HG03354 (cell line): ENCODE measurements around the gene RPS6KA2.

Experiments
- ATAC-seq: cut with Tn5 transposase; IDR thresholded peaks from one replicate; pipeline ENCODE4 v1.9.1; 2021; ENCODE audit warnings: mild to moderate bottlenecking; ENCODE audit not compliant: unreplicated experiment, poor library complexity, severe bottlenecking

Gene RPS6KA2

DNA sequence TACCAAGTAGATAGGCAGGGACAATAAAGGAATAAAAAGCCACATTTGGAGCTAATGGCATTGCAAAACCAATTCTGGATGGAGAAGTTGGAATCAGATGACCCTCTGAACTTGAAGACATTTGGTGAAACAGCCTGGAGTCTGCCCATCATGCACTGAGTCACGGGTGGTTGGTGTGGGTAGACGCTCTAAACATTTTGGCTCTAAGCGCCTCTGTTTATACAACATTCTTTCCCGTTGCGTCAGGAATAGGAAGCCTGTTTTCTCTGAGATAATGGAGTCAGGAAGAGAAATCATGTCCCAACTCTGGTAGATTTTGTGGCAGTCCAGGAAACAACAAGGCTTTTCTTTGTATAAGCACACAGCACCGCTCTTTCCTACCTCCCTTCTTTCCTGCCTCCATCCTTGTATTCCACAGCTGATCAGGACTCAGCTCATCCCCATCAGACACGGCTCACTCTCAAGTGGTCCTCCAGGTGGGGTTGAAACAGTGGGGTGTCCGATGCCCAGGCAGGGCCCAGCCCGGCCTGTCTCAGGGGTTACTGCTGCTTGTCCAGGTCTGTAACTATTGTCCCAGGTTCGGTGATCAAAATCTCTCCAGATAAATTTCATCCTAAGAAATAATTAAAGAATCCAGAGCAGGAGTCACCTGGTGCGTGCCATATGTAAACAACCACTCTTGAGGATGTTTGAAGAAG, 28.5 kb downstream of the RPS6KA2 start:
- ATAC-seq: no peak

DNA sequence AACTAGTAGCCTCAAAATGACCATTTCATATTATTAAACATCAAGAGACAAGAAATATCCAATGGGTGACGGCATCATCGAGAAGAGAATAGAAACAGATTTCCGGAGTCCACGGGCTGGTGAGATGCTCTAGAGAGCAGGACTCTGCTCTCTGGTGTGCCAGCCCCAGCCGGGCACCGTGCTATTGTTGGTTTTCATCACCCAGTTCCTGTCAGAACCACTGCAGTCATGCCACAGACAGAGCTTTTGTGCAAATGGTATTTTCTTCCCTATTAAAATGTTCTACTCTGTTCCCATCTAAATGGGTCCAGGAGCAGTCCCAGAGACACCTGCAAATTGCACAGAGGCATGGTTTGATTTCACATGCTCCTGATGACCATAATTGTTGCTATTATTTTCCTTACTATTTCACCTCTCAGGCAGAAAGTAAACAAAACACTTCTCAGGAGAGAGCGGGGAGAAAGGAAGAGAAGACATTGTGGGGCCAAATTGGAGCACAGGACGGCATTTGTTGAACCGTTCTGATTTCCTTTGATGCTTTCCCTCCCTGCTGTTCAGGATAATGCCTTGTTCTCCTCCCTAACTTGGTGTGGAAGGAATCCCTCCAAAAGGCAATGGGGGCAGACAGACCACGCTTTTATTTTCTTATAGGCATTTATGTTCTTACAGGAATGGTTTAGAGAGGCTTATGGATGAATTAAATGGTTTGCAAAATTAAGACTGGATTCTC, 29.2 kb downstream of the RPS6KA2 start:
- ATAC-seq: no peak

GRCh38 chr6:166596776-166597507, 30.1 kb downstream of the RPS6KA2 start:
- no peak for ATAC-seq

DNA sequence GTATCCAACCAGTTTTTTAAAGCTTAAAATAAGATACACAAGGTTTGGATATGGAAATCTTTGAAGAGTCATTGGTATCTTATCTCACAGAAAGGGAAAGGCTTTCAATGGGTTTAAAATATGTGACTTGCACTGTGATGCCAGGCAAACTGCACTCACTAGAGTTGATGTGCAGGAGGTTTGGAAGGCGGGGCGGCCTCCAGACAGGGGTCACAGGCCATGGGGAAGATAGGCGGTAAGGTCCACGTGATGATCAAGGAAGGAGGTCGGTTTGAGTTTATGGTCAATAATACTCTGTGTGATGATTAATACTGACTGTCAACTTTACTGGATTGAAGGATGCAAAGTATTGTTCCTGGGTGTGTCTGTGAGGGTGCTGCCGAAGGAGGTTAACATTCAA, 31.1 kb downstream of the RPS6KA2 start:
- no peak for ATAC-seq

DNA sequence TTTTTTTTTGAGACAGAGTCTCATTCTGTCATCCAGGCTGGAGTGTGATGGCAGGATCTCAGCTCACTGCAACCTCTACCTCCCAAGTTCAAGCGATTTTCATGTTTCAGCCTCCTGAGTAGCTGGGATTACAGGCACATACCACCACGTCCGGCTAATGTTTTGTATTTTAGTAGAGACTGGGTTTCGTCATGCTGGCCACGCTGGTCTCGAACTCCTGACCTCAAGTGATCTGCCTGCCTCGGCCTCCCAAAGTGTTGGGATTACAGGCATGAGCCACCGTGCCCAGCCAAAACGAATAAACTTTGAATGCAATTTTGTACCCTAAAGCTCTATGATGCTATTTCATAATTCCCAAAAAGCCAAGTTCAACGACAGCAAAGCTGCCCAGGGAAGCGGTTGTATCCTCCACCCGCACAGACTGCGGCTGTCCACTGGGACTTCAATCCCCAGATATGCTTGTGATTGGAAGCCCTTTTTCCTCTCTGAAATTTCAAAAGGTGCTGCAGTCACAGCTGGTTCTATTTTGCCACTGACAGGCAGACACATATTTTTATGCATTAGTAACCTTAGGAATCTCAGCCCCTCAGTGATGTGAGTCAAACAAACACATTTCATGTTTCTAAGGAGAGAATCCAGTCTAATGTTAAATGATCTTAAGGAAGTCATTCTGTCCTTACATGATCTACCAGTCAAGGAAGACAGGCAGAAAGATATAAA, 31.8 kb downstream of the RPS6KA2 start:
- ATAC-seq: no peak

GRCh38 chr6:166592821-166593220, 34.2 kb downstream of the RPS6KA2 start:
- ATAC-seq: no peak

DNA sequence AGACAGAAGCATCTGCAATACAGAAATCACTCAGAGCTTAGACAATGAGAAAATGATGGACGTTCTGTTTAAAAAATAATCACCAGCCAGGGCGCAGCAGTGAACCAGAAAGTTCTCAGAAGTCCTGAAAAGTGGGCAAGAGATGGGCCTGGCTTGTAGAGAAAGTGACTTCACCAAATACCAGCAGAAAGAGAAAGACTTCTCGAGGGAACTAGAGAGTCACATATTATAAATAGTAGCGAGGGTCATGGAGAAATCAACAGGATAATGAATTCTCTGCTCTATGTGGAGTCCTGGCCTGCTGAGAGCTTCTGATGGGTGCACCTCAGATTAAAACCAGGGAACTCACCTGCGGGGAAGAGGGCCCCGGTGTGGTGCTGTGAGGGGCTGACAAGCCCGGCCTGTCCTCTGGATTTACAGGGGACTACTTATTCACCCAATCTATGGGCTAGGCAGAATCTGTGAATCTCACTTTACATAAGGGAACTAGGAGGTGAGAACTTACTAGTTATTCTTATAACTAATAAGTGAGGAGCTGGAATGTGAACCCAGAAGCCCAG, 35.0 kb downstream of the RPS6KA2 start:
- no peak for ATAC-seq

- ATAC-seq: no peak
Observed at GRCh38 chr6:166591026-166591425, 36.0 kb downstream of the RPS6KA2 start.

DNA sequence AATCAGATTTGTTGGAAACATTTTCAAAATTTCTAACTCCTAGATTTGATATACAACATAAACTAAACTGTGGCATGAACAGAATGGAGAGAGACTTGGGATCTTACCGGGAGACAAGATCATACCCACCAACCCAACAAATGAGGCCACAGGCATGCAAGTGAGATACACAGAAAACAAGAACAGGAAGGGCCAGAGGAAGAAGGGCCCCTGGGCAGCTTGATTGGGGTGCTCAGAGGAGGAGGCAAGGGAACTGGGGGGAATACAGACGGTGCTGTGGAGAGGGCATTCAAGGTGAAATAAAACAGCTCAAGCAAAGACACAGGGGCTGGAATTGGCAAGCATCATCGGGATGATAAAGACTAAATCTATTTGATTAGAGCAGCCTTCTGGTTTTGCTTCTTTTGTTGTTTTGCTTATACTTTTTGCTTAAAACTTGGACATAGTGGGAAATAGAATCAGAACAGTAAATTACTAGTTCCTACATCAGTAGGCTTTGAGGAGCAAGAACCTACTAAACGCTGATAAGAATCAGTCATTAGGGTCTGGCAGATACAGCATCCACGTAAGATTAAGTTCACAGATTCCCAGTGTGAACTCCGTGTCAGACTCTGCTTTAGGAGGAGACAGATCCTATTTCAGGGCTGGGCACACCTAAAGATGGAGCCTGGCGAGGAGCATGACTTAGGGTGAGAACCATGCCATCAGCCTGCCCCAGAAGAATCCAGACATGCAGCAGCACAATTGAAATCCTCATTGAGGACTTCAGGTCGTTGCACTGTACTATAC, 37.1 kb downstream of the RPS6KA2 start:
- no peak for ATAC-seq

GRCh38 chr6:166589337-166589731, 37.7 kb downstream of the RPS6KA2 start:
- no peak for ATAC-seq

DNA sequence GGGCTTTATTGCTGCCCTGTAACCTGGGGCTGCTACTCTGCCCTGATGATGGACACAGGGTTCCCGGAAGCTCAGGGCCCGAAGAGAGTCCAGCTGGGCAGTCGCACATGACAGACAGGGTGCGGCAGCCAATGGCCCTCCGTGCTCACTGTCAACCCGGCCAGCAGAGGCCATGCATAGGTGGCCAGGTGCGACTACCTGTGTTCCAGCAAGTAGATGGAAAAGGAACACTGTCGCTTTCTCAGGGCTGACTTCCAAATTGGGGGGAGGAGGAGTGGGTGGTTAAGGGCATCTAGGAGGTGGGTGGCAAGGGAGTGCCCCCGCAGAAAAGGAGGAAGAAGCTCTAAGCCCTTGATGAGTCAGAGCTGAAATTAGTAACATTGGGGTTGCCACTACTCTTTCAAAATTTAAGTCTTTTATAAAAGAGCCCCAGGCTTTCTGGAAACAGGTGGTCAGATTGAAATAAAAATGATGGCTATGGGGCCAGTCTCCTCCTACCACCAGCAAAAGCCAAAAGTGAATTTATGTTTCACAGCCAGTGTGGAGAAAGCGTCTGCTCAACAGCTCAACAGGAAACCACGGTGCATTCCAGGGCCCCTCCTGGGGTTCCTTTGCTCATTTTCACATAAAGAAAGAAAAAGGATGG, 38.2 kb downstream of the RPS6KA2 start:
- peak; percentile 32 for ATAC-seq

DNA sequence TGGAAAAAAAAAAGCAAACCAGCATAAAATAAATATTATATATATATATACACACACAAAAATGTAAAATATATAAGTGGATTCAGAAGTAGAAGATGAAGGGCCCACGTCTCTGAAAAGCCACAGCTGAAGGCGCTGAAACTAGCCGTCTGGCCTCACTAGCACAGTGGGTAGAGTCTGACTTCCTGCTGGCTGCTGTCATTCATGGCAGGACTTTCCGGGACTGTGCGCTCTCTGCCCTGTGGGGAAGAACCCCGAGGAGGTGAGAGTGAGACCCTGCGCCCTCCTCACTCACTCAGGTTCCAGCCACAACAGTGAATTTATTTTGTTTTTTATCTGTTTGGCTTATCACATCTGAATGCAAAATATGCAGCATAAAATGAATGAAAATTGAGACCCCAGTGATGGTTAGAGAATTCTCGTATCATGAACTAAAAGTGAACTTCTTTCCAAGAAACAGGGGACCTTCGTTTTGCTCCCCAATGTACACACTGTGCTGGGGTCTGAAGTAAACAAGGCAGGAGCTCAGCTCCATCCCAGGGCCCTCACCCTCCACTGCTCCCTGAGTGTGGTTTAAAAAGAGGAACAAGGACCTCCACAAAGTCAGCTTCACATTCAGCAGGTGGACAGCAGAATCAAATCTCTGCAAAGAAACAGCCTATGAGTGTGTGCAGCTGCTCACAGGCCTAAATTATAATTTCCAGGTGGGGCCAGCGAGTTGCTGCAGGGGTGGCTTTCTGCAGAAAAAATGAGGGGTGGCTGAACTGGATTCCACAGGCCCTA, 39.2 kb downstream of the RPS6KA2 start:
- peak; percentile 91 for ATAC-seq

DNA sequence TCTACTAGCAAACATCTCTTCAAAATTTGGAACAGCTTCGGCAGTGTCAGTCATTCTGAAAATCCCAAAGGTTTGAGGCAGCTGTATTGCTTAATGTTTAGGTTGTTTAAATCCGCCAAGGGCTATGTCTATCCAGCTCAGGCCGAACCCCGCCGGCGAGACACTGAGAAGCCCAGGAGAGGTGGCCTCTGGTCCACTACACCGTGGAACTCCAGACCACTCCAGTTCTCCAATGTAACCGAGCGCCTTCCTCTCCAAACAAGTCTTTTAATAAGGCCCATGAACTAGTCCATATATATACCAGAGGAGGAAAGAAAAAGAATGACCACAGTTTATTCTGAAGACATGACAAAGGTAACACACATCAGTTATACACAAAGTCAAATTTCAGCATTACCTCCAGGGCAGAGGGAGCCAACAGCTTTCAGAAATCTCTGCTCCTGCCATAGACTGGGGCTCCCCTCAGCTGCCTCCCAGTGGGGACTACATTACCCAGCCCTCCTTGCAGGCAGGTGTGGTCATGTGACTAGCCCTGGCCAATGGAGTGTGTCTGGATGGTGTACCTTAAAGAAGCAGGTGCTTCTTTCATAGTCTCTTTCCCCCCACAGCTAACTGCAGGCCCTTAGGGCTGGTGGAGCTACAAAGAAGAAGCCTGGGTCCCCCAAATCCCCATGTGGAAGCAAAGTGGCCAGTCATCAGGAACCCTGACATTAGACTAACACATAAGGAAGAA, 40.5 kb downstream of the RPS6KA2 start, which contains the start of gene RAMACL:
TSS of gene RAMACL (minus strand) at position 255 of the 733 bp plus-strand sequence. CDS start at position 54, 201 bp downstream.
- peak; percentile 78 for ATAC-seq

GRCh38 chr6:166584853-166585429, 42.1 kb downstream of the RPS6KA2 start:
- no peak for ATAC-seq

DNA sequence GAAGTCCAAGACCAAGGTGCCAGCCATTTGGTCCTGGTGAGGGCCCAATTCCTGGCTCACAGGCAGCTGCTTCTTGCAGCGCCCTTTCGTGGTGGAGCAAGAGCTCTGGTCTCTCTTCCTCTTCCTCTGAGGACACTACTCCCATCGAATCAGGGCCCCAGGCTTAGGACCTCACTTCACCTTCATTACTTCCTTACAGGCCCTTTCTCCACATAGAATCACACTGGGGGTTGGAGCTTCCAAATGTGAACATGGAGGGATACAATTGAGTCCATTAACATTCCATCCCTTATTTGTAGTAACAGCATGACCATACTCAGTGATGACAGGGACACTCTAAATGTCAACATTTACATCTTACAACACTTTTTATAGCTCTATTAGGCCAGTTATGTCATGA, 42.9 kb downstream of the RPS6KA2 start:
- ATAC-seq: no peak

GRCh38 chr6:166583230-166583965, 43.7 kb downstream of the RPS6KA2 start:
- no peak for ATAC-seq
